SKM-1 treated with dmso at 0.1 percent for 144 hours (cell line): ENCODE measurements around the gene PKD2L1.
"Not testable (repeated sequence)": the region's sequence is repeated elsewhere in the genome, so short reads cannot be mapped to it uniquely, and the experiment has no call there.

Experiments
- DNase-seq: peaks from one replicate; lab custom pipeline; 2025; ENCODE audit not compliant: unreplicated experiment; lab: John Stamatoyannopoulos, UW

Gene PKD2L1

GRCh38 chr10:100287756-100288155 lies 42.3 kb downstream of the PKD2L1 start:
- DNase-seq, result no peak

GRCh38 chr10:100286051-100287033 lies 43.7 kb downstream of the PKD2L1 start, which contains the start of gene BLOC1S2:
Gene BLOC1S2, minus strand, starts transcription at chr10:100286680. Its CDS starts 21 bp downstream, at chr10:100286659.
- DNase-seq, result peak; percentile 68

DNA sequence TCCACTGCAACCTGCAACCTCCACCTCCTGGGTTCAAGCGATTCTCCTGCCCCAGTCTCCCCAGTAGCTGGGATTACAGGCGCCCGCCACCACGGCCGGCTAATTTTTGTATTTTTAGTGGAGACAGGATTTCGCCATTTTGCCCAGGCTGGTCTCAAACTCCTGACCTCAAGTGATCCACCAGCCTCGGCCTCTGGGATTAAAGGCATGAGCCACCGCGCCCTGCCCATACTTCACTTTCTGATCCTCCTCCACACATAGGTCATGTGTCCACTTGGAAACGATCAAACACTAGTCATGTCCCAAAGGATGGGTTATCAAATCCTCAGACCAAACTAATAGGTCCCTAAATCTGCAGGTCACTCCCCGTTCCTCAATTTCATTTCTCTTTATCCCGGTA lies 44.7 kb downstream of the PKD2L1 start:
- not testable (repeated sequence) for DNase-seq

- DNase-seq, result no peak
These were observed 47.1 kb downstream of the PKD2L1 start for GRCh38 chr10:100282907-100283306.

DNA sequence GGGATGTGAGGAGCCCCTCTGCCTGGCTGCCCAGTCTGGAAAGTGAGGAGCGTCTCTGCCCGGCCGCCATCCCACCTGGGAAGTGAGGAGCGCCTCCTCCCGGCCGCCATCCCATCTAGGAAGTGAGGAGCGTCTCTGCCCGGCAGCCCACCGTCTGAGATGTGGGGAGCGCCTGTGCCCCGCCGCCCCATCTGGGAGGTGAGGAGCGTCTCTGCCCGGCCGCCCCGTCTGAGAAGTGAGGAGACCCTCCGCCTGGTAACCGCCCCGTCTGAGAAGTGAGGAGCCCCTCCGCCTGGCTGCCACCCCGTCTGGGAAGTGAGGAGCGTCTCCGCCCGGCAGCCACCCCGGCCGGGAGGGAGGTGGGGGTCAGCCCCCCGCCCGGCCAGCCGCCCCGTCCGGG lies 53.1 kb downstream of the PKD2L1 start:
- DNase-seq, result not testable (repeated sequence)

GRCh38 chr10:100267239-100268104 lies 62.6 kb downstream of the PKD2L1 start, which contains the start of gene CWF19L1:
Gene CWF19L1, minus strand, starts transcription at chr10:100267638. Its CDS starts 45 bp downstream, at chr10:100267593.
- DNase-seq, result peak; percentile 67

GRCh38 chr10:100265821-100266485 lies 64.1 kb downstream of the PKD2L1 start:
- no peak for DNase-seq

DNA sequence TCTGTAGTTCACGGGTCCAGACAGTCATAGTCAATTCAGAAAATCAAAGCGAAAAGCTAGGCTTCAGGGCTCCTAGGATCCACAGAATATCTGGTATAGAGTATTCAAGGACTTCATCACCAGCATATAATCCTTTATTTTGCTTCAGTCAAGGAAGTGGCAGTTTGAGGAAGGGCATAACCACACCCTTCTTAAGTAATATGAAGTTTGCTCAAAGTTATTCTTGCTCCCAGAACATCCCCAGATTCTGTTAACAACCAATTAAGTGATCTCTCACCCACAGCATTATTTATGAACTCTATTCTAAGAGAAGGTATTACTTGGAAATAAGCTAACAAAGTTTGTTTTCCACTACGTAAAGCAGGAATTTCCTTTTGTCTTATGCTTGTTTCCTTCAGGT lies 75.8 kb downstream of the PKD2L1 start:
- DNase-seq, result no peak

DNA sequence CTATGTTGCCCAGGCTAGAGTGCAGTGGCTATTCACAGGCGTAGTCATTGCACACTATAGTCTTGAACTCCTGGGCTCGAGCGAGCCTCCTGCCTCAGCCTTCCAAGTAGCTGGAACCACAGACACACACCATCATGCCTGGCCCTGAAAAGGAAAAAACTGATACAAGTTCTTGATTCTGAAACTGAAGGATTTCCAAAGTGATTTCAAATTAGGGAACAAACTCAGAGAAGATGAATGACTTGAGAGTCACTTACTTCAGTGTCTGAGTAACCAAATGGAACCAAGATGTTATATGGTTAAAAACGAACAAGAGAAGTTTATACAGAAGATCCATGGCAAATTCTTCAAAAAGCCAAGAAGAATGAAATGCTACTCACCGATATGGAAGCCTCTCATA lies 77.0 kb downstream of the PKD2L1 start:
- no peak for DNase-seq

DNA sequence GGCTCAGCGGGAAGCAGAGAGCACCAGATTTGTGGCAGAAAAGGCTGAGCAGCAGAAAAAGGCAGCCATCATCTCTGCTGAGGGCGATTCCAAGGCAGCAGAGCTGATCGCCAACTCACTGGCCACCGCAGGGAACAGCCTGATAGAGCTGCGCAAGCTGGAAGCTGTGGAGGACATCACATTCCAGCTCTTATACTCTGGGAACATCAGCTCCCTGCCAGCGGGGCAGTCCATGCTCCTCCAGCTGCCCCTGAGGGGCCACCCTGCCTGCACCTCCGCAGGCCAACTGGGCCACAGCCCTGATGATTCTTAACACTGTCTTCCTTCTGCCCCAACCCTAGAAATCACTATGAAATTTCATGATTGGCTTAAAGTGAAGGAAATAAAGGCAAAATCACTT lies 81.2 kb downstream of the PKD2L1 start:
- no peak for DNase-seq

DNA sequence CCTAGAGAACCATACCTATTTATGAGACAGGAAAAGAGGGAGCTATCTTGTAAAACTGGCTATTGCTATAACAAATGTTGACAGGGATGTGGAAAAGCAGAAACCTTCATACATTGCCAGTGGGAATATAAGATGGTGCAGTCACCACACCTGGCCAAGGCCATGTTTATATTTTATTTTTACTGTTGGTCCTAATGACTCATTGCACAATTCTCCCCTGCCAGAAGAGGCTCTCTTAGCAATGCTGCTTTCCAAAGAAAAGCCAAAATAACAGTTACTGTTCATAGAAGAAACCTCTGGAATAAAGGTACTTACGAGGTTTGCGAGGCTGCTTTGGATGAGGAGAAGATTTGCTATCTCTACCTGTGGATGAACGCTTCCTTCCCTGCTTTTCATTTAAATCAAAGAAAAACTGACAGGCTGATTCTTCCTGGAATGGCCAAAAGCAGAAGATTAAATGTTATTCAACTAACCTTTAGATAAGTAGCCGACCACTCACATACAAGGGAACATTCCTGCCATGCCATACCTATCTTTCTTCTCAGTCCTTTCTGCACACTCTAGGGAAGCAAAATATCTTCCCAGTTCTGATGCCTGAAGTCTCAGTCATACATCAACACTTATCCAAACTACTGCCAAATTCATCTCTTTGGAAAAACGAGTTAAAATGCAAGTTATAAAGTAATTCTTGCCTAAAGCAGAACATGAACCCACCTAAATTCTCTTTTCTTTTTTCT lies 84.4 kb downstream of the PKD2L1 start:
- DNase-seq, result no peak

DNA sequence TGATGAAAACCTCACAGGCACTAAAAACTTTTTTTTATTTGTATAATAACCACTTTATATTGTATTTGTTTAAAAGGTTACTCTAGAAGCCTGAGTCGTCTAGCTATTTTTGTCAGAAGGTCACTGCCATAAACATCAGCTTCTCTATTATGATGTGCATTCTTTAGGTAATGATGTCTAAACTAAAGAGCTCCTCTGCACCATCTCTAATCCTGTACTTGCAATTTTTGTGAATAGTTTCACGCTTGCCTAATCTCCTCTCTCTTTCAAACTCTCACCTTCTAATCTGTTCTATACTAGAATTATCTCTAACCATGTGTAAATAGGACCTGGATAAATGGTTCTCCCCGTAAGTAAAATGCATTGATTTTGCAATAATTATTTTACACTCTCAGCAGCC lies 90.2 kb downstream of the PKD2L1 start:
- no peak for DNase-seq

GRCh38 chr10:100238429-100238828 lies 91.6 kb downstream of the PKD2L1 start:
- DNase-seq, result no peak
